Measurements from ENCODE around the gene ADAMTS17.

ADAMTS17 gene

DNA sequence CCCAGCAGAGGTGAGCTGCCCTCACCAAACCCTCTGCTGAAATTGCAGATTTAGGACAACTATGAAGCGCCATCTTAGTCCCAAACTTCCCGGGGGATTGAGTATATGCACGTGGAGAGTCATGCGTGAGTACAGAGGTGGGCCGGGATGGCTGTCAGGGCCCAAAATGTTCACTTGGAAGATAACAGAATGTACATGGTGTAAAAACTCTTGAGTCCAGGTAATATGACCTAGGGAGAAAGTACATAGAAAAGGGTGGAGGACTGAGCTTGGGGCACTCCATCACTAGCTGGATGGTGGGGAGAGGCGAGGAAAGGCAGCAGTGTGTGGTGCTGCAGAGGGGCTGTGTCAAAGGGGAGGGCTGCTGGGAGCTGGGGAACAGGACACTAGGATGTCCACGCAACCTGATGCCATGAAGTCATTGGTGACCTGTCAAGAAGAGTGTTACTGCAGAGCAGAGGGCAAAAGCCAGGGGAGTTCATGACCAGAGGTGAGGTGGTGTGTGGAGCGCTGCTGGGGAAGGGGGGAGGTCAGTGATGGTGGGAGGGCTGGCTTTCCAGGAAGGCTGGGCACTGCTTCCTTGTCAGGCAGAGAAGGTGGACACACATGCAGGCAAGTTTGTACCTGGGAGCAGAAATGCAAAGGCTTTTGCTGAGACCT is 372.4 kb downstream of the ADAMTS17 start:
- H3K36me3 ChIP-seq: no peaks in the 10 kb centered on the region
- H3K4me3 ChIP-seq (ENCODE audit: low read depth, low read length): no peak overlapping the region
- H3K27me3 ChIP-seq (ENCODE audit: insufficient read depth, low read depth, severe bottlenecking): peaks cover 6% of the 10 kb centered on the region
- no peak for DNase-seq
- H3K9me3 ChIP-seq (ENCODE audit: severe bottlenecking): no peaks in the 10 kb centered on the region
- H3K27ac ChIP-seq: no peak overlapping the region
- TF ChIP-seq, protein P1, sequence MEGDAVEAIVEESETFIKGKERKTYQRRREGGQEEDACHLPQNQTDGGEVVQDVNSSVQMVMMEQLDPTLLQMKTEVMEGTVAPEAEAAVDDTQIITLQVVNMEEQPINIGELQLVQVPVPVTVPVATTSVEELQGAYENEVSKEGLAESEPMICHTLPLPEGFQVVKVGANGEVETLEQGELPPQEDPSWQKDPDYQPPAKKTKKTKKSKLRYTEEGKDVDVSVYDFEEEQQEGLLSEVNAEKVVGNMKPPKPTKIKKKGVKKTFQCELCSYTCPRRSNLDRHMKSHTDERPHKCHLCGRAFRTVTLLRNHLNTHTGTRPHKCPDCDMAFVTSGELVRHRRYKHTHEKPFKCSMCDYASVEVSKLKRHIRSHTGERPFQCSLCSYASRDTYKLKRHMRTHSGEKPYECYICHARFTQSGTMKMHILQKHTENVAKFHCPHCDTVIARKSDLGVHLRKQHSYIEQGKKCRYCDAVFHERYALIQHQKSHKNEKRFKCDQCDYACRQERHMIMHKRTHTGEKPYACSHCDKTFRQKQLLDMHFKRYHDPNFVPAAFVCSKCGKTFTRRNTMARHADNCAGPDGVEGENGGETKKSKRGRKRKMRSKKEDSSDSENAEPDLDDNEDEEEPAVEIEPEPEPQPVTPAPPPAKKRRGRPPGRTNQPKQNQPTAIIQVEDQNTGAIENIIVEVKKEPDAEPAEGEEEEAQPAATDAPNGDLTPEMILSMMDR (IDR thresholded peaks at IDR 0.05; ENCODE audit: low read depth, low read length): no peak

DNA sequence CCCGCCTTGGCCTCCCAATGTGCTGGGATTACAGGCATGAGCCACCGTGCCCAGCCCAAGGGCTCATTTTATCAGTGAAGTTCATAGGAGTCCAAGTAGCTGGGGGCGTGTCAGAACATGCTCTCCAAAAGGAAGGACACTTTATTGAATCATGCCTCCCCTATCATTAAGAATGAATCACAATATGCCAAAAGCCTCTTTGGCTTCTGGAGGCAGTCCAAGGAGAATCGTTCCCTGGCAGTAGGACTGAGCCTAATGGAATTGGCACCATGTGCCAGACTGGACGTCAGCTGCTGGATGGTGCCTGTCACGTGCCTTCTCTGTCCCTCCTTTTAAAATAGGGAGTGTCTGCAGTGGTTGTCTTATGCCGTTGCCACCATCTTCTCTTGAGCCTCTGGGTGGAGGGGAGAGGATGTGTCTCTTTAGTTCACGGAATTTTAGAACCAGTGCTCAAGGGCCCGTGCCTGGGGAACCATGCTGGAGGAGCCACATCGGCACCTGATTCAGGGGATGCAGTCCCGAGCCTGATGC is 373.9 kb downstream of the ADAMTS17 start:
- no peaks in the 10 kb centered on the region for H3K9me3 ChIP-seq (ENCODE audit: severe bottlenecking)
- no peak overlapping the region for H3K4me3 ChIP-seq (ENCODE audit: low read depth, low read length)
- TF ChIP-seq, protein P1 (IDR thresholded peaks at IDR 0.05; ENCODE audit: low read depth, low read length): no peak
- no peaks in the 10 kb centered on the region for H3K36me3 ChIP-seq
- H3K27ac ChIP-seq: no peak overlapping the region
- H3K27me3 ChIP-seq (ENCODE audit: insufficient read depth, low read depth, severe bottlenecking): peaks cover 6% of the 10 kb centered on the region
- DNase-seq: no peak

DNA sequence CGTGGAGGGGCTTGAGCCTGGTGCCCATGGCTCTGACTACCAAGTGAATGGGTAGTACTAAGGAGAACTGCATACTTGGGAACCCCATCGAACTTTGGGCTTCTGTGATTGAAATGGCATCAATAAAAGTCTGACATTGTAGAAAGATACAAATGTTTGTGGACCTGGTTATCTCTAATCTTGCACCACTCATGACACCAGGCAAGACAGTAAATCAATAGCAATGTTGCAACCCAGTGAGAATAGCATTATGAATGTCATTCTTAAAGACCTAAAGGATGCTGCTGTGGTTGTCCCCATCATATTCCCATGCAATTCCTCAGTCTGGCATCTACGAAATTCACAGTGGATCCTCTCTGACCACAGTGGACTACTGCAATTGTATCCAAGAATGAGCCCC is 375.0 kb downstream of the ADAMTS17 start:
- Histone ChIP-seq H3K4me3 (ENCODE audit: low read depth, low read length) (no peak overlapping the region), H3K36me3 (no peaks in the 10 kb centered on the region), H3K27ac (no peak overlapping the region), H3K9me3 (ENCODE audit: severe bottlenecking) (no peaks in the 10 kb centered on the region), H3K27me3 (ENCODE audit: insufficient read depth, low read depth, severe bottlenecking) (peaks cover 3% of the 10 kb centered on the region)
- DNase-seq: no peak
- TF ChIP-seq, protein P1 (IDR thresholded peaks at IDR 0.05; ENCODE audit: low read depth, low read length): no peak

DNA sequence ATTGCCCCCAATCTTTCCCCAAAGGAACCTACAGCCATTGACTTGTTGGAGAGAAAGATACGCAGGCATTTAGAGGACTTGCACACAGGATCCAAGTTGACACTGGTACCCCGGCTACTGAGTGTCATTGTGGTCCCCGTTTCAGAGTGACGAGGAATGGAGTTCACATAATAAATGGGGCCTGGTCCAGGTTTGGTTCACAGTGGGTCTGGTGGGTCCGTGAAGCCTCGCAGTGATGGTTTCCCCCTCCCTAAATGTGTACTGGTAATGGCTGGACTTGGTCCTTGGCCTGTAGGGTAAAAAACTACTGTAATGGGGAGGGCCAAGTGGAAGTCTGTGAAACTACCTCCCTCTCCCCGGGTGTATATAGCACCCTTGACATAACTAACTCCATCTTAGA is 376.4 kb downstream of the ADAMTS17 start:
- peaks cover 3% of the 10 kb centered on the region for H3K27me3 ChIP-seq (ENCODE audit: insufficient read depth, low read depth, severe bottlenecking)
- H3K36me3 ChIP-seq: no peaks in the 10 kb centered on the region
- H3K9me3 ChIP-seq (ENCODE audit: severe bottlenecking): no peaks in the 10 kb centered on the region
- TF ChIP-seq, protein P1 (IDR thresholded peaks at IDR 0.05; ENCODE audit: low read depth, low read length): no peak
- H3K27ac ChIP-seq: no peak overlapping the region
- no peak for DNase-seq
- no peak overlapping the region for H3K4me3 ChIP-seq (ENCODE audit: low read depth, low read length)

DNA sequence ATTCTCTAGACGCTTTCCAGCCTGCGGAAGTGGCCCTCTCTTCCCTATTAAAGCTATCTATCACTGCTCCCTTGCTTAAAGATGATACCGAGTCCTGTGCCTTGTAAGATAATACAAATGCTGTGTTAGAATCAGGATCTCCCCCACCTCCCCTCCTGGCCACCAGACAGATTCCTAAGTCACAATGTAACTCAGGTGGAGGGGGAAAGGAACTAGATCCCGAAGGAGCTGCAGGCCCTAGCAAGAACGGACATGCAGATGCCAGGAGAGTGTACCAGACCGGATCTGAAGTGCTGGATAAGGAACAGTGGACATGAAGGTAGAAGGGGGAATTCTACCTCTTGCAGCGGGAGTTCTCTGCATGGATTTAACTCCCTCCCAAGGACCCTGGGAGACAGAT is 377.8 kb downstream of the ADAMTS17 start:
- no peak for DNase-seq
- Histone ChIP-seq H3K9me3 (ENCODE audit: severe bottlenecking) (no peaks in the 10 kb centered on the region), H3K36me3 (no peaks in the 10 kb centered on the region), H3K4me3 (ENCODE audit: low read depth, low read length) (no peak overlapping the region), H3K27ac (no peak overlapping the region), H3K27me3 (ENCODE audit: insufficient read depth, low read depth, severe bottlenecking) (peaks cover 3% of the 10 kb centered on the region)
- TF ChIP-seq, protein P1 (IDR thresholded peaks at IDR 0.05; ENCODE audit: low read depth, low read length): no peak
